Activated CD8-positive, alpha-beta memory T cell treated with anti-CD3 and anti-CD28 coated beads for 36 hours (primary cell): ENCODE data around the gene GPHN. TPM values are rescaled to one million over a fixed set of nuclear protein-coding genes. Genes with fewer than 3 reads are reported as not detected.

Experiments
- CTCF ChIA-PET: fragments of 350-600 bp; sonication (Branson Sonifier 250); formaldehyde crosslinking; loops from one replicate; lab custom pipeline; 2021; ENCODE audit warnings: antibody characterized with exemption; lab: Charles Lee
- POLR2A ChIA-PET: fragments of 350-600 bp; sonication (Branson Sonifier 250); formaldehyde crosslinking; loops from one replicate; lab custom pipeline; 2021; ENCODE audit warnings: antibody characterized with exemption; lab: Charles Lee
- total RNA-seq, 2 experiments: library from RNA; stranded (reverse); gene quantifications; one replicate each; pipeline ENCODE4 v1.2.3, GENCODE V29; 2021

Gene GPHN
- total RNA-seq, 2 experiments from 2014 or later, result 14.6 to 15.5 TPM

- POLR2A ChIA-PET, result no interaction called here
- CTCF ChIA-PET, result no interaction called here
Measured at GRCh38 chr14:66850258-66850888, 342.4 kb downstream of the GPHN start.

- ChIA-PET CTCF (no interaction called here), POLR2A (no interaction called here)
Measured at GRCh38 chr14:66853311-66853710, 345.4 kb downstream of the GPHN start.

GRCh38 chr14:66857867-66858266, 349.9 kb downstream of the GPHN start:
- POLR2A ChIA-PET, result no interaction called here

GRCh38 chr14:66859063-66859671, 351.2 kb downstream of the GPHN start:
- POLR2A ChIA-PET, result no interaction called here
- CTCF ChIA-PET, result no interaction called here

More at GRCh38 chr14:66857867-66858266, 349.9 kb downstream of the GPHN start:
- CTCF ChIA-PET, result no interaction called here

- CTCF ChIA-PET, result no interaction called here
- POLR2A ChIA-PET, result no interaction called here
Measured at GRCh38 chr14:66881596-66881995, 373.6 kb downstream of the GPHN start.

- ChIA-PET CTCF (no interaction called here), POLR2A (no interaction called here)
Measured at GRCh38 chr14:66884149-66884548, 376.2 kb downstream of the GPHN start.

- CTCF ChIA-PET, result no interaction called here
- POLR2A ChIA-PET, result no interaction called here
Measured at GRCh38 chr14:66900719-66901118, 392.8 kb downstream of the GPHN start.

- POLR2A ChIA-PET, result no interaction called here
- CTCF ChIA-PET, result no interaction called here
Measured at GRCh38 chr14:66910311-66910840, 402.4 kb downstream of the GPHN start.

GRCh38 chr14:66916421-66916820, 408.5 kb downstream of the GPHN start:
- CTCF ChIA-PET, result no interaction called here
- POLR2A ChIA-PET, result no interaction called here

- CTCF ChIA-PET, result no interaction called here
Measured at GRCh38 chr14:66918527-66918926, 410.6 kb downstream of the GPHN start.

GRCh38 chr14:66920196-66920595, 412.2 kb downstream of the GPHN start:
- CTCF ChIA-PET, result no interaction called here
- POLR2A ChIA-PET, result no interaction called here

More at GRCh38 chr14:66918527-66918926, 410.6 kb downstream of the GPHN start:
- POLR2A ChIA-PET, result no interaction called here

GRCh38 chr14:66923251-66923650, 415.3 kb downstream of the GPHN start:
- CTCF ChIA-PET, result no interaction called here

GRCh38 chr14:66939409-66939808, 431.5 kb downstream of the GPHN start:
- ChIA-PET CTCF (no interaction called here), POLR2A (no interaction called here)

More at GRCh38 chr14:66923251-66923650, 415.3 kb downstream of the GPHN start:
- POLR2A ChIA-PET, result no interaction called here

GRCh38 chr14:66944872-66945271, 436.9 kb downstream of the GPHN start:
- ChIA-PET CTCF (no interaction called here), POLR2A (no interaction called here)

- ChIA-PET CTCF (no interaction called here), POLR2A (no interaction called here)
Measured at GRCh38 chr14:66955159-66955558, 447.2 kb downstream of the GPHN start.

- ChIA-PET CTCF (no interaction called here), POLR2A (no interaction called here)
Measured at GRCh38 chr14:66959437-66960050, 451.6 kb downstream of the GPHN start.

- POLR2A ChIA-PET, result no interaction called here
- CTCF ChIA-PET, result no interaction called here
Measured at GRCh38 chr14:66965831-66966230, 457.9 kb downstream of the GPHN start.

GRCh38 chr14:66972469-66972868, 464.5 kb downstream of the GPHN start:
- ChIA-PET CTCF (no interaction called here), POLR2A (interaction anchor here (0.6 kb wide), 1 partner anchor 465 kb away, joined by 3 read pairs; the partner anchor contains the start of gene GPHN)

GRCh38 chr14:66974397-66975025, 466.6 kb downstream of the GPHN start:
- ChIA-PET CTCF (no interaction called here), POLR2A (no interaction called here)

GRCh38 chr14:66975251-66975650, 467.3 kb downstream of the GPHN start:
- CTCF ChIA-PET, result no interaction called here
- POLR2A ChIA-PET, result no interaction called here
